Small intestine (tissue), 7 donors: ENCODE results near the gene PNMA6A. TPM values are rescaled to one million over a fixed set of nuclear protein-coding genes. Genes with fewer than 3 reads are reported as not detected.
"Not testable (repeated sequence)": the region's sequence is repeated elsewhere in the genome, so short reads cannot be mapped to it uniquely, and the experiment has no call there.

ENCODE experiments used
- DNase-seq, 2 donors: peaks; one replicate each; pipeline versions ENCODE4 v3.0.0 to v3.0.0-alpha.2; 2013
- FAIRE-seq: peaks from 2 replicates; lab custom pipeline; 2012; peaks lifted over from hg19 to GRCh38; lab: Jason Lieb, UNC
- H3K27ac ChIP-seq, 3 donors: one replicate each; pipeline ENCODE4 v1.5.1; 2013; ENCODE audit warnings: low read length in 2 of 3, mild to moderate bottlenecking in 2 of 3, control low read depth in 1 of 3, inconsistent platforms in 1 of 3, low read depth in 1 of 3, moderate library complexity in 1 of 3
- H3K27me3 ChIP-seq, 3 donors: one replicate each; pipeline ENCODE4 v1.6.1; 2013; ENCODE audit warnings: low read length in 3 of 3, inconsistent platforms in 1 of 3; ENCODE audit not compliant: control insufficient read depth in 3 of 3, insufficient read depth in 3 of 3
- H3K36me3 ChIP-seq, 3 donors: one replicate each; pipeline ENCODE4 v1.6.1; 2013; ENCODE audit warnings: low read length in 3 of 3, inconsistent platforms in 1 of 3, low read depth in 1 of 3, mild to moderate bottlenecking in 1 of 3, moderate library complexity in 1 of 3; ENCODE audit not compliant: control insufficient read depth in 3 of 3, insufficient read depth in 2 of 3
- H3K4me1 ChIP-seq, 3 donors: one replicate each; pipeline ENCODE4 v1.6.1; 2013; ENCODE audit warnings: low read length in 2 of 3, inconsistent platforms in 1 of 3, low read depth in 1 of 3, mild to moderate bottlenecking in 1 of 3, moderate library complexity in 1 of 3; ENCODE audit not compliant: control insufficient read depth in 3 of 3, insufficient read depth in 2 of 3
- H3K4me3 ChIP-seq, 3 donors: one replicate each; pipeline ENCODE4 v1.5.1; 2013; ENCODE audit warnings: low read length in 3 of 3, control low read depth in 1 of 3, inconsistent platforms in 1 of 3, low read depth in 1 of 3, mild to moderate bottlenecking in 1 of 3, moderate library complexity in 1 of 3
- H3K9me3 ChIP-seq, 2 donors: one replicate each; pipeline ENCODE4 v1.6.1; 2013; ENCODE audit warnings: low read depth in 1 of 2, low read length in 1 of 2; ENCODE audit not compliant: control insufficient read depth in 2 of 2, insufficient read depth in 1 of 2
- WGBS, 3 donors: extraction: QIAGEN DNeasy Blood & Tissue Kit; methylation state at CpG; one replicate each; pipeline ENCODE4 v1.1.7; 2013; 5-methylcytosine and 5-hydroxymethylcytosine counted together
- polyA plus RNA-seq, 4 donors: library from polyadenylated mRNA; stranded (reverse) in 3 of 4; unstranded in 1 of 4; fragments of 200-250 nt in 3 of 4; fragments of 120-200 nt in 1 of 4; gene quantifications; one replicate each; pipeline versions ENCODE4 v1.2.1 to v1.2.3, GENCODE V29; 2013
- donor health status: healthy with polysubstance abuse.
- donor health status: control.
- donor health status: control.
- donor health status: Bipolar disorder and iron deficiency.
- donor health status: healthy.

PNMA6A gene
- polyA plus RNA-seq, 4 donors = 1.8 to 12.0 TPM; not detected in 2

DNA sequence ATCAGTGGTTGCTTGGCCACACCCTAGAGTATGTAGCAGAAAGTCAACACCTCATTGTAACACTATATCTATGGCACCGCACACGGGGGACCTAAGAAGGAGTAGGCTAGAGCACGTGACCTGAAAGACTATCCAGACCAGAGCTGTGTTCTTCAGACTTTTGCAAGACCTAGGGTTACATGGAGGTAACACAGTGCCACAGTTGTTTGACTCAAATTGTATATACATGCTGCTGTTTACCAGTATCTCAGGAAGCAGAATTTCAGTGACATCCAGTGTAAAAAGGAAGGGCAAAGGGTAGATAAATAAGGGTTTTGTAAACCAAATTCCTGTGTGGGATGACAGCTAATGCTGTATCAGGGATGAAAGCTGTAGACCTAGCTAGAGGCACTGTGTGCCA is 30.2 kb downstream of the PNMA6A start:
- no peaks in the 10 kb centered on the region for H3K9me3 ChIP-seq
- no peaks in the 10 kb centered on the region for H3K36me3 ChIP-seq
- DNase-seq (no peak), FAIRE-seq (no peak)
- 28 to 66% (median 44%) methylated on average over 3 of the region's 3 CpGs for WGBS, 3 donors
- no peak overlapping the region for H3K27ac ChIP-seq
- no peak overlapping the region for H3K4me3 ChIP-seq
- H3K4me1 ChIP-seq = no peaks in the 10 kb centered on the region
- no peaks in the 10 kb centered on the region for H3K27me3 ChIP-seq

GRCh38 chrX:153104959-153105358 is 32.7 kb downstream of the PNMA6A start:
- not testable (repeated sequence) for H3K4me3 ChIP-seq, H3K27me3 ChIP-seq, DNase-seq, H3K36me3 ChIP-seq, H3K4me1 ChIP-seq, H3K9me3 ChIP-seq, FAIRE-seq, H3K27ac ChIP-seq
- WGBS, 3 donors = 70 to 78% (median 71%) methylated on average over 1 of the region's 1 CpG

GRCh38 chrX:153106092-153106801 is 34.0 kb downstream of the PNMA6A start:
- H3K4me3 ChIP-seq, H3K27ac ChIP-seq, H3K9me3 ChIP-seq, H3K4me1 ChIP-seq, DNase-seq, FAIRE-seq, H3K27me3 ChIP-seq, H3K36me3 ChIP-seq: not testable (repeated sequence)
- WGBS, 3 donors = 39 to 60% (median 53%) methylated on average over 3 to 4 of the region's 12 CpGs

DNA sequence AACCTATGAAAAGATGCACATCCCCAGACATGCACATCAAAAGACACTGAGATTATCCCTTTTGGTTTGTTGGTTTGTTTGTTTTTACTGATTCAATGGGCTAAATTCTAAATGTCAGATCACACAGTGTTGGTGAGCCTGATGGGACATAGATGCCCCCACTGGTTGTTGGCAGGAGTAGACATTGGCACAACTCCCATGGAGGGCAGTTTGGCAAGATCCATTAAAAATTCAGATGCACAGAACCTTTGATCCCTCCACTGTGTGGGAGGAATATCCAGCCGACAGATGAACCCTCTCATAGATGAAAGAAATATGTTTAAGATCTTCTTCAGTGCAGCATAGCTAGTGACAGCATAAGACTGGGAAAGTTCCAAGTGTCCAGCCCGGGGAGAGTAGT is 38.5 kb downstream of the PNMA6A start:
- not testable (repeated sequence) for H3K36me3 ChIP-seq, H3K27me3 ChIP-seq, H3K4me3 ChIP-seq, DNase-seq, H3K9me3 ChIP-seq, H3K27ac ChIP-seq, H3K4me1 ChIP-seq, FAIRE-seq
- WGBS, 3 donors = no CpG with 5 or more reads among the region's 2 CpGs

DNA sequence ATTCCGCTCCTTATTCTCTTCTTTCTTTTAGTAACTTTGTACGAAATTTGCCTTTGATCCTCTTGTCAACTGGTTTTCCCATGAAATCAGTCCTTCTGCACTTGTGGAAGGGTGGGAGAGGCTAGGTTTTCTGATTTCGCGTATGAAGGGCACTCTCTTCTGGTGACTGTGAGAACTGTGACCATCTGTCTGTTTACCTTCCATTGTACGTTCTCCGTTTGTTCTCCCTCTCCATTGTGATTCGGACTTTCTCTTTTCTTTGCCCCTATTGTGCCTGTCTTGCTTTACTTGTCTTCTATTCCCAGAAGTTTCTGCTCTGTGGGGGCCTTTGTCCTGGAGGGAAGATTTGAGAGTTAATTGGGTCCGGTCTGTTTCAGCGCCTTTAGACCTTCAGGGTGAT is 41.6 kb downstream of the PNMA6A start:
- DNase-seq, FAIRE-seq, H3K4me3 ChIP-seq, H3K4me1 ChIP-seq, H3K27ac ChIP-seq, H3K36me3 ChIP-seq, H3K27me3 ChIP-seq, H3K9me3 ChIP-seq: not testable (repeated sequence)
- no CpG with 5 or more reads among the region's 9 CpGs for WGBS, 3 donors

DNA sequence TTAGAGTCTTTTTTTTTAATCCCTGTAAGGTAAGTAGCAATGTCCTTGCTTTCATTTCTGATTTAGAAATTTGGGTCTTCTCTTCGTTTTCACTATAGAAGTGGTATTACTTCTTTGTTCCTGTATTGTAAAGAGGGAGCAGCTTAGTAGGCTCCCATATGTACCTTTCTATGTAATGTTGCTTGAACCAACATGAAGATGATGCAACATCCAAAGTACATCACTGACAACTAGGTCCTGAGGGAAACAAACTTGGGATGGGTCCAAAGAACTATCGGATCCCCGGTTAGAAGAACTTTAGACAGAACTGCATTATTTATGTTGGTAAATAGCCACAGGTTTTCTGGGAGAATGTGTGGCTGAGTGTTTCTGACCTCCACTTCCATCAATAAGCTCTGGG is 45.5 kb downstream of the PNMA6A start:
- DNase-seq, FAIRE-seq, H3K36me3 ChIP-seq, H3K27me3 ChIP-seq, H3K9me3 ChIP-seq, H3K27ac ChIP-seq, H3K4me3 ChIP-seq, H3K4me1 ChIP-seq: not testable (repeated sequence)
- no CpG with 5 or more reads among the region's 3 CpGs for WGBS, 3 donors

DNA sequence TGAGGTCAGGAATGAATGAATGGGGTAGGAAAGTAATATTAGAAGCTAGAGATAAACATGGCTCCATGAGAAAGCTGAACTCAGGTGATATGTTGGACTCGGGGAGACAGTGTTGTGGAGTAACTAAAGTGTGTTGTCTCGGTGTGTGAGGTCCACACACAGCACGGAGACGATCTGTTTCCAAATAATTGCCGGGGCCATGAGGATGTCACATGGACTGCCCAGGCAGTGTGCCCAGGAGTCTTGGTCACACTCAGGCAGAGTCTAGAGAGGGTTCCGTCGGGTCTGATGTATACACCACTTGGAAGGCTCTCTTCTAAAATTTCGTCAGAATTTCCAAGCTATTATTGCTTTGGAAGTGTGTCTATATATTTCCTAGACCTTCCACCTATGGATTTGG is 48.0 kb downstream of the PNMA6A start:
- not testable (repeated sequence) for DNase-seq, FAIRE-seq, H3K9me3 ChIP-seq, H3K27ac ChIP-seq, H3K4me1 ChIP-seq, H3K36me3 ChIP-seq, H3K27me3 ChIP-seq, H3K4me3 ChIP-seq
- no CpG with 5 or more reads among the region's 8 CpGs for WGBS, 3 donors

GRCh38 chrX:153123468-153123867 is 51.2 kb downstream of the PNMA6A start:
- WGBS, 3 donors = 88 to 89% methylated on average over 4 of the region's 14 CpGs; no CpG with 5 or more reads in 1 of the 3 donors
- FAIRE-seq = not testable (repeated sequence)

More at GRCh38 chrX:153123468-153123867, 51.2 kb downstream of the PNMA6A start:
- H3K27ac ChIP-seq, H3K9me3 ChIP-seq, DNase-seq, H3K36me3 ChIP-seq, H3K4me3 ChIP-seq, H3K4me1 ChIP-seq, H3K27me3 ChIP-seq: not testable (repeated sequence)
